Islet precursor cell (in vitro differentiated cells): ENCODE data around the gene OPN1LW.
"Not testable (repeated sequence)": the region's sequence is repeated elsewhere in the genome, so short reads cannot be mapped to it uniquely, and the experiment has no call there.

ENCODE experiments used
- DNase-seq: peaks from one replicate; pipeline ENCODE4 v3.0.0-alpha.2; 2018

OPN1LW gene

GRCh38 chrX:154144010-154144409 is at the start of gene OPN1LW:
TSS of gene OPN1LW (plus strand) at chrX:154144243. CDS start at chrX:154144284, 41 bp downstream.
- DNase-seq, result not testable (repeated sequence)

GRCh38 chrX:154094833-154095232 is 49.2 kb upstream of the OPN1LW start:
- no peak for DNase-seq

- no peak for DNase-seq
Observed at GRCh38 chrX:154096140-154097002, 47.7 kb upstream of the OPN1LW start.

GRCh38 chrX:154097003-154097588 is 46.9 kb upstream of the OPN1LW start:
- peak; percentile 72 for DNase-seq

- peak; percentile 96 for DNase-seq
Observed at GRCh38 chrX:154097589-154098541, 46.2 kb upstream of the OPN1LW start, which contains the start of gene MECP2. TSS of gene MECP2 (minus strand) at chrX:154097717.

- no peak for DNase-seq
Observed at GRCh38 chrX:154098551-154098950, 45.5 kb upstream of the OPN1LW start.

- DNase-seq, result no peak
Observed at GRCh38 chrX:154113729-154114128, 30.3 kb upstream of the OPN1LW start.

- no peak for DNase-seq
Observed at GRCh38 chrX:154114652-154115051, 29.4 kb upstream of the OPN1LW start.

GRCh38 chrX:154115071-154115470 is 29.0 kb upstream of the OPN1LW start:
- DNase-seq, result no peak

GRCh38 chrX:154115750-154116149 is 28.3 kb upstream of the OPN1LW start:
- no peak for DNase-seq

- no peak for DNase-seq
Observed at GRCh38 chrX:154116426-154117211, 27.4 kb upstream of the OPN1LW start.

- no peak for DNase-seq
Observed at GRCh38 chrX:154117566-154117965, 26.5 kb upstream of the OPN1LW start.

- DNase-seq, result no peak
Observed at GRCh38 chrX:154120567-154120966, 23.5 kb upstream of the OPN1LW start.

- no peak for DNase-seq
Observed at GRCh38 chrX:154121207-154121606, 22.8 kb upstream of the OPN1LW start.

- peak; percentile 78 for DNase-seq
Observed at GRCh38 chrX:154121961-154122360, 22.1 kb upstream of the OPN1LW start.

GRCh38 chrX:154123241-154124219 is 20.5 kb upstream of the OPN1LW start:
- no peak for DNase-seq

GRCh38 chrX:154125391-154126040 is 18.5 kb upstream of the OPN1LW start:
- no peak for DNase-seq

GRCh38 chrX:154126101-154126500 is 17.9 kb upstream of the OPN1LW start:
- no peak for DNase-seq

- no peak for DNase-seq
Observed at GRCh38 chrX:154131955-154132354, 12.1 kb upstream of the OPN1LW start.

- no peak for DNase-seq
Observed at GRCh38 chrX:154132366-154132765, 11.7 kb upstream of the OPN1LW start.
